GM18868 (cell line): ENCODE data around the gene CGREF1.

Experiments used
- ATAC-seq: cut with Tn5 transposase; IDR thresholded peaks from one replicate; pipeline ENCODE4 v1.9.1; 2021; ENCODE audit warnings: mild to moderate bottlenecking, moderate library complexity; ENCODE audit not compliant: unreplicated experiment

The CGREF1 gene

GRCh38 chr2:27051902-27052645 is 66.9 kb downstream of the CGREF1 start:
- ATAC-seq: no peak

GRCh38 chr2:27050996-27051901 is 67.7 kb downstream of the CGREF1 start, which contains the start of gene AGBL5:
Gene AGBL5 (plus strand): TSS chr2:27051668. CDS start chr2:27052959, 1,291 bp downstream.
- ATAC-seq: peak; percentile 67
